ENCODE results near the gene CDKN2B. TPM values are rescaled to one million over a fixed set of nuclear protein-coding genes. Genes with fewer than 3 reads are reported as not detected.
"Not testable (repeated sequence)": the region's sequence is repeated elsewhere in the genome, so short reads cannot be mapped to it uniquely, and the experiment has no call there.

Gene CDKN2B
- total RNA-seq, 1 experiment from 2014 or later, result 29.6 TPM

DNA sequence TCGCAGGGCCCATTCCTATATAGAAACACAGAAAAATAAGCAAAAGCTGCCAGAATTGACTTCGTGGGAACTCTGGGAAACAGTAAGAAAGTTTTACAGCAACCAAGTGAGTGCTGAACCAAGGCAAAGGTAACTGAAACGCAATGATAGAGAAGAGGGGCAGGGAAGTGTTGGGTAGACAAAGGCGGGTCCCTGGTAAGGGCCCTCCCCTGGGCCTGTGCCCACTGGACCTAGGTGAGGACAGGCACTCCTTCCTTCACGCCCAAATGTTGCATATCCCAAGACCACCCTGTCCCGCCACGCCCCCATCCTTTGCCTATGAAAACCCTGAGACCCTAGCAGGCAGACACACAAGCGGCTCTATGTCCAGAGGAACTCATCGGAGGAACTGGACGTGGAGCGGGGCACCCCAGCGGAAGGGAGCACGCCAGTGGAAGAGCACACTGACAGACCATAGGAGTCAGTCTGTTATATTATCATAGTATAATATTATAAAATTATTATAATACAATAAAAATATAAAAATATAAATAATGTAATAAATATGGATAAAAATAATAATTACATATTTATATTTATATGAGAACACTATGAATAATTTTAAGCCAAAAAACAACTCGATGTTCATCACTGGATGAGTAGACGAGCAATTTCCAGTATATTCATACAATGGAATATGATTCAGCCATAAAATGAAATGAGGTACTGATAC, 42.8 kb downstream of the CDKN2B start:
- Histone ChIP-seq H3K4me3 (no peak overlapping the region), H3K27ac (no peak overlapping the region), H3K27me3 (replicated peaks) (no peaks in the 10 kb centered on the region), H3K9me3 (replicated peaks) (no peaks in the 10 kb centered on the region), H3K4me1 (replicated peaks) (no peaks in the 10 kb centered on the region), H3K36me3 (peaks cover 35% of the 10 kb centered on the region)
- no peak for DNase-seq (ENCODE audit: low read depth in 1 of 2, low spot score in 2 of 2)

DNA sequence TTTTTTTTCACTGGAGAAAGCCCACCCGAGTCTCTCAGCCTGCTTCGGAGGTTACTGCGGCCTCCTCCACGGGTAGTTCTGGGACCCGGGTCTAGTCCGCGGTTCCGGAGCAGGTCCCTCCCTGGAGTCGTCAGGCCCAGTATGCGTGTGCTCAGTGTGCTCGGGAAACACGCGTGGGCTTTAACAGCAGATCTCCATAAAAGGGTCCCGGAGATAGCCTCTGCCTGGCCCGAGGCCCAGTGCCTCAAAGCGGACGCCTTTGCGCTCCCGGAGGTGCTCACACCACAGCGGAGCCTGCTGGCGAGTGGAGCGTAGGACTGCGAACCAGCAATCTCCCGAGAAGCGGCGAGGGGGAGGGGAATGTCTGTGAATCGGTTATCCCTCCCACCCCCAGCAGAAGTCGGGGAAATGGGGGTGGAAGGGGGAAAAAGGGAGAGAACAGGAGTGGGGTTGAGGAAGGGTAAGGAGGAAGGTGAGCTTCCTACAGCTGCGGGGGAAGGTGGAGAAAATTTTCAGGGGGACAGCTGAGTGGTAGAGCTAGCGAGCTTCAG, 43.6 kb downstream of the CDKN2B start:
- Histone ChIP-seq H3K4me1 (replicated peaks) (no peaks in the 10 kb centered on the region), H3K4me3 (no peak overlapping the region), H3K27me3 (replicated peaks) (no peaks in the 10 kb centered on the region), H3K9me3 (replicated peaks) (no peaks in the 10 kb centered on the region), H3K27ac (no peak overlapping the region), H3K36me3 (peaks cover 28% of the 10 kb centered on the region)
- no peak for DNase-seq (ENCODE audit: low read depth in 1 of 2, low spot score in 2 of 2)

GRCh38 chr9:21964925-21965385, 44.1 kb downstream of the CDKN2B start:
- Histone ChIP-seq H3K4me1 (replicated peaks) (no peaks in the 10 kb centered on the region), H3K36me3 (peaks cover 23% of the 10 kb centered on the region), H3K9me3 (replicated peaks) (no peaks in the 10 kb centered on the region), H3K27me3 (replicated peaks) (no peaks in the 10 kb centered on the region), H3K27ac (no peak overlapping the region), H3K4me3 (no peak overlapping the region)
- no peak for DNase-seq (ENCODE audit: low read depth in 1 of 2, low spot score in 2 of 2)

GRCh38 chr9:21961569-21961968, 47.5 kb downstream of the CDKN2B start:
- no peaks in the 10 kb centered on the region for H3K9me3 ChIP-seq (replicated peaks)
- no peak overlapping the region for H3K4me3 ChIP-seq
- no peak for DNase-seq (ENCODE audit: low read depth in 1 of 2, low spot score in 2 of 2)
- no peaks in the 10 kb centered on the region for H3K27me3 ChIP-seq (replicated peaks)
- H3K27ac ChIP-seq, result no peak overlapping the region
- no peaks in the 10 kb centered on the region for H3K36me3 ChIP-seq
- H3K4me1 ChIP-seq (replicated peaks), result no peaks in the 10 kb centered on the region

DNA sequence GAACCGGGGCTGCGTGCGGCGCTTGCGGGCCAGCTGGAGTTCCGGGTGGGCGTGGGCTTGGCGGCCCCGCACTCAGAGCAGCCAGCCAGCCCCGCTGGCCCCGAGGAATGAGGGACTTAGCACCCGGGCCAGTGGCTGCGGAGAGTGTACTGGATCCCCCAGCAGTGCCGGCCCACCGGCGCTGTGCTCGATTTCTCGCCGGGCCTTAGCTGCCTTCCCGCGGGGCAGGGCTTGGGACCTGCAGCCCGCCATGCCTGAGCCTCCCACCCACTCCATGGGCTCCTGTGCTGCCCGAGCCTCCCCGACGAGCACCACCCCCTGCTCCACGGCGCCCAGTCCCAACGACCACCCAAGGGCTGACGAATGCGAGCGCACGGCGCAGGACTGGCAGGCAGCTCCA, 49.8 kb downstream of the CDKN2B start:
- not testable (repeated sequence) for H3K9me3 ChIP-seq (replicated peaks); H3K36me3 ChIP-seq; DNase-seq (ENCODE audit: low read depth in 1 of 2, low spot score in 2 of 2); H3K4me3 ChIP-seq; H3K27ac ChIP-seq; H3K27me3 ChIP-seq (replicated peaks); H3K4me1 ChIP-seq (replicated peaks)

DNA sequence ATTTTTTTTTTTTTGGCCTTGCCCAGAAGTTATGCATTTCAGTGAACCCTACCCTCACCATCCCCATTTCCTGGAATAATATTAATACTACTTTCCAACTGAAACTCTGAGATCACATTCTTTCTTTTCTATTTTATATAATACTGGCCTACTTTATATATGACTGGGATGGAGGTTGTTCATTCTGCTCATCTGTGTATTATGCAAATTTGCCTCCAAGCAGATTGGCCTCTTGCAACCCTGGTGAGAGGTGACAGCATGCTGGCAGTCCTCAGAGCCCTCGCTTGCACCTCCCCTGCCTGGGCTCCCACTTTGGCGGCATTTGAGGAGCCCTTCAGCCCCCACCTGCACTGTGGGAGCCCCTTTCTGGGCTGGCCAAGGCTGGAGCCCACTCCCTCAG, 50.3 kb downstream of the CDKN2B start:
- H3K36me3 ChIP-seq, result no peaks in the 10 kb centered on the region
- H3K4me1 ChIP-seq (replicated peaks), result no peaks in the 10 kb centered on the region
- H3K27me3 ChIP-seq (replicated peaks), result no peaks in the 10 kb centered on the region
- no peak for DNase-seq (ENCODE audit: low read depth in 1 of 2, low spot score in 2 of 2)
- no peaks in the 10 kb centered on the region for H3K9me3 ChIP-seq (replicated peaks)
- H3K4me3 ChIP-seq, result no peak overlapping the region
- no peak overlapping the region for H3K27ac ChIP-seq

Other genes with a start within 250 kb of the CDKN2B start
- 5.9 and 20.3 TPM in 2 replicates for gene MTAP, start 206.7 kb downstream of the CDKN2B start, total RNA-seq (2014; rRNA removed; shearing (Covaris generic))
- gene CDKN2A, start 14.9 kb downstream of the CDKN2B start, total RNA-seq (2014; rRNA removed; shearing (Covaris generic)), result 198 and 290 TPM in 2 replicates
- 2.6 and 7.5 TPM in 2 replicates for gene CDKN2B-AS1, start 14.5 kb downstream of the CDKN2B start, total RNA-seq (2014; rRNA removed; shearing (Covaris generic))

All from SJSA1 (cell line).